ENCODE measurements around the gene PHF19.

GRCh38 chr9:120892748-120893610 lies 16.0 kb upstream of the PHF19 start:
- TF ChIP-seq CTCF (IDR thresholded peaks at IDR 0.05; ENCODE audit: low read depth, low read length), result no peak
- TF ChIP-seq, protein P1, sequence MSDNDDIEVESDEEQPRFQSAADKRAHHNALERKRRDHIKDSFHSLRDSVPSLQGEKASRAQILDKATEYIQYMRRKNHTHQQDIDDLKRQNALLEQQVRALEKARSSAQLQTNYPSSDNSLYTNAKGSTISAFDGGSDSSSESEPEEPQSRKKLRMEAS (IDR thresholded peaks at IDR 0.05; ENCODE audit: low read depth, low read length), result peak; percentile 46; the same call in 1 of the 2 replicates
